ENCODE measurements around the gene NR1H2.
A peak's percentile ranks its signal among the peaks of the same experiment; 100 is the strongest.

DNA sequence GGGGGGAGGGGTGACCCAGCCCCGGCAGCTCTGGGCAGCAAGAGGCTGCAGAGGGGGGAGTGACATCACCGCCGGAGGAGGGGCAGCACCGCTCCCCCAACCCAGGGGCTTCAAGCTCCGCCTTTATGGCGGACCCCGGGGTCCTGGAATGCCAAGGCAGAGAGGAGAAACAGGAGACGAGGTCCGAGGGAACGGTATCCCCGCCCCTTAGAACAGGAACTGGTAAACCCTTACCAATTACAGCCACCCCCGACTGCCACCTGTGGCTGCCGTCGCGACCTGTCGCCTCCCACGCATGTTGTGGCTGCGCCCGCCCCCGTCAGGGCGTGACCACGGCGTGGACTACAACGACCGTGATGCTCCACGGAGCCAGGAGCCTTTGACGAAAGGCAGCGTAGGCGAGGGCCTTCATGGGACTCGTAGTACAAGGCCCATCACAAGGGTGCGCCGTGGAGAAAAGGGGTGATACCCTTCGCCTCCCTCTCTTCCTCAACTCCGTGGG lies 43.0 kb upstream of the NR1H2 start:
- TF ChIP-seq CTCF (IDR thresholded peaks at IDR 0.05 in 8 of 11, conservative IDR thresholded peaks at IDR 0.05 in 3 of 11): peak in 1 of 11 experiments; percentile 10
- no peak for TF ChIP-seq POLR2A (IDR thresholded peaks at IDR 0.05)
